ENCODE data around the gene RAB3IL1.

RAB3IL1 gene

GRCh38 chr11:61903845-61904244 is 13.5 kb downstream of the RAB3IL1 start:
- DNase-seq = no peak

GRCh38 chr11:61902313-61902712 is 15.1 kb downstream of the RAB3IL1 start:
- no peak for DNase-seq

- no peak for DNase-seq
Measured at GRCh38 chr11:61901397-61901796, 16.0 kb downstream of the RAB3IL1 start.

GRCh38 chr11:61900251-61900650 is 17.1 kb downstream of the RAB3IL1 start:
- no peak for DNase-seq

- DNase-seq = peak; percentile 62 to 98
Measured at GRCh38 chr11:61899146-61899841, 18.1 kb downstream of the RAB3IL1 start.

GRCh38 chr11:61898247-61898582 is 19.2 kb downstream of the RAB3IL1 start:
- no peak for DNase-seq

GRCh38 chr11:61897387-61898246 is 19.7 kb downstream of the RAB3IL1 start:
- peak in 1 of 2 donors; percentile 83 for DNase-seq

GRCh38 chr11:61896665-61897386 is 20.5 kb downstream of the RAB3IL1 start:
- no peak for DNase-seq

GRCh38 chr11:61895718-61896059 is 21.7 kb downstream of the RAB3IL1 start:
- no peak for DNase-seq

- peak in 1 of 2 donors; percentile 37 for DNase-seq
Measured at GRCh38 chr11:61895046-61895717, 22.2 kb downstream of the RAB3IL1 start.

GRCh38 chr11:61893981-61894380 is 23.4 kb downstream of the RAB3IL1 start:
- DNase-seq = no peak

- no peak for DNase-seq
Measured at GRCh38 chr11:61892085-61892370, 25.3 kb downstream of the RAB3IL1 start.

GRCh38 chr11:61891331-61892084 is 25.9 kb downstream of the RAB3IL1 start, which contains the start of gene FADS3:
TSS of gene FADS3 (minus strand) at chr11:61891545. CDS start at chr11:61891381, 164 bp downstream.
- DNase-seq = peak; percentile 67 to 74

- DNase-seq = peak; percentile 41 to 55
Measured at GRCh38 chr11:61890529-61891330, 26.6 kb downstream of the RAB3IL1 start.

- DNase-seq = no peak
Measured at GRCh38 chr11:61889831-61890230, 27.5 kb downstream of the RAB3IL1 start.

GRCh38 chr11:61888590-61888989 is 28.8 kb downstream of the RAB3IL1 start:
- no peak for DNase-seq

GRCh38 chr11:61887839-61888494 is 29.4 kb downstream of the RAB3IL1 start:
- no peak for DNase-seq

GRCh38 chr11:61886643-61887042 is 30.7 kb downstream of the RAB3IL1 start:
- no peak for DNase-seq

- no peak for DNase-seq
Measured at GRCh38 chr11:61885784-61886580, 31.4 kb downstream of the RAB3IL1 start.

- DNase-seq = no peak
Measured at GRCh38 chr11:61885166-61885778, 32.1 kb downstream of the RAB3IL1 start.
